H1 (cell line): ENCODE results near the gene FAM222B. TPM values are rescaled to one million over a fixed set of nuclear protein-coding genes. Genes with fewer than 3 reads are reported as not detected.

ENCODE experiments used
- ATF2 ChIP-seq: IDR thresholded peaks from 2 replicates; pipeline ENCODE4 v1.6.1; 2012; ENCODE audit warnings: low read length, inconsistent platforms
- BACH1 ChIP-seq: IDR thresholded peaks from 2 replicates; pipeline ENCODE4 v1.6.1; 2012; ENCODE audit warnings: low read length, improper control_type of control experiment
- EGR1 ChIP-seq: IDR thresholded peaks from 2 replicates; pipeline ENCODE4 v1.6.1; 2011; ENCODE audit warnings: low read depth, low read length, borderline replicate concordance
- NANOG ChIP-seq: IDR thresholded peaks from 2 replicates; pipeline ENCODE4 v1.6.1; 2011; ENCODE audit warnings: low read length, low read depth, mild to moderate bottlenecking, inconsistent platforms; ENCODE audit not compliant: insufficient read depth, poor library complexity, severe bottlenecking
- RAD21 ChIP-seq, 2 experiments: IDR thresholded peaks in 1 of 2; conservative IDR thresholded peaks in 1 of 2; 2 replicates each; pipeline ENCODE4 v1.6.1; 2011; ENCODE audit warnings: low read depth in 2 of 2, low read length in 2 of 2, improper control_type of control experiment in 1 of 2, inconsistent platforms in 1 of 2, mild to moderate bottlenecking in 1 of 2, moderate library complexity in 1 of 2
- RBBP5 ChIP-seq: IDR thresholded peaks from 2 replicates; pipeline ENCODE4 v1.7.1; 2012; ENCODE audit warnings: low read depth, mild to moderate bottlenecking, inconsistent platforms, low read length, moderate library complexity, borderline replicate concordance
- SRF ChIP-seq: IDR thresholded peaks from 2 replicates; pipeline ENCODE4 v1.6.1; 2011; ENCODE audit warnings: mild to moderate bottlenecking, low read depth, low read length, moderate library complexity
- SUZ12 ChIP-seq: fragments of 200-600 bp; sonication (generic); IDR thresholded peaks from 2 replicates; pipeline ENCODE4 v1.6.1; 2012; ENCODE audit warnings: mild to moderate bottlenecking, inconsistent platforms, low read length, moderate library complexity, mixed read lengths
- TAF1 ChIP-seq: IDR thresholded peaks from 2 replicates; pipeline ENCODE4 v1.6.1; 2011; ENCODE audit warnings: mild to moderate bottlenecking, low read depth, low read length
- polyA plus RNA-seq, 7 experiments: library from polyadenylated mRNA; depleted of rRNA in 3 of 7; stranded (reverse) in 5 of 7; unstranded in 2 of 7; fragments of >200 nt in 5 of 7; fragments of 200-250 nt in 2 of 7; gene quantifications; 1 replicate in 5 of 7; 2 replicates in 1 of 7; 4 replicates in 1 of 7; pipeline versions ENCODE4 v1.2.1 to v1.2.3, GENCODE V29; 2011 to 2013; ENCODE audit warnings: missing spikeins in 2 of 7, mixed read lengths in 2 of 7
- total RNA-seq: library from RNA; stranded (reverse); fragmentation: NEBNext Ultra II Directional; extraction: Animal tissue kit (Norgen Biotek cat#: 25700); gene quantifications from 2 replicates; pipeline ENCODE4 v1.2.1, GENCODE V29; 2021

The FAM222B gene
- total and polyA plus RNA-seq, 2 of the 8 experiments (the other 6 are each of a cell fraction or from before 2014, with no cell fraction given): 42.1 to 81.7 TPM

- no peak for TF ChIP-seq NANOG
- no peak for TF ChIP-seq RAD21 (IDR thresholded peaks at IDR 0.05 in 1 of 2, conservative IDR thresholded peaks at IDR 0.05 in 1 of 2; ENCODE audit: low read depth in 2 of 2, low read length in 2 of 2)
- TF ChIP-seq SUZ12: no peak
- no peak for TF ChIP-seq ATF2
- no peak for TF ChIP-seq SRF
- TF ChIP-seq BACH1: no peak
- TF ChIP-seq EGR1: no peak
- TF ChIP-seq RBBP5: no peak
- no peak for TF ChIP-seq TAF1
- TF ChIP-seq, all 59 proteins: peak for 4
Observed at GRCh38 chr17:28724500-28725165, 118.0 kb downstream of the FAM222B start (continued).
